Motor neuron (in vitro differentiated cells): ENCODE results near the gene ZNF821. TPM values are rescaled to one million over a fixed set of nuclear protein-coding genes. Genes with fewer than 3 reads are reported as not detected.
A peak's percentile ranks its signal among the peaks of the same experiment; 100 is the strongest.
"Not testable (repeated sequence)": the region's sequence is repeated elsewhere in the genome, so short reads cannot be mapped to it uniquely, and the experiment has no call there.

Source experiments
- ATAC-seq, 8 experiments: fragments of 200-7000 bp; cut with Tn5 transposase; replicated peaks in 6 of 8; 2 replicates each; pipeline ENCODE4 v1.8.0; 2021; ENCODE audit warnings: mild to moderate bottlenecking in 8 of 8, moderate library complexity in 8 of 8
- H3K27ac ChIP-seq, 2 donors: fragments of 250-450 bp; sonication (Bioruptor Pico); 2 replicates each; pipeline ENCODE4 v1.9.0; 2021; ENCODE audit warnings: antibody characterized with exemption in 2 of 2, mild to moderate bottlenecking in 2 of 2, moderate library complexity in 1 of 2
- H3K4me1 ChIP-seq, 2 donors: fragments of 250-450 bp; sonication (Bioruptor Pico); replicated peaks in 1 of 2; 2 replicates each; pipeline ENCODE4 v1.6.1; 2021; ENCODE audit warnings: antibody characterized with exemption in 2 of 2, mild to moderate bottlenecking in 2 of 2, moderate library complexity in 1 of 2
- H3K4me3 ChIP-seq, 5 donors: fragments of 250-450 bp; sonication (Bioruptor Pico); 2 replicates each; pipeline ENCODE4 v1.9.0; 2021; ENCODE audit warnings: antibody characterized with exemption in 5 of 5, mild to moderate bottlenecking in 5 of 5, moderate library complexity in 4 of 5
- WGBS, 10 experiments: fragments of 450-650 bp; shearing (Covaris generic); methylation state at CpG; one replicate each; pipeline ENCODE4 v1.0.0; 2022; 5-methylcytosine and 5-hydroxymethylcytosine counted together
- in situ Hi-C, 9 experiments: fragments of 400-800 bp; cut with MboI; loops; one replicate each; pipeline ENCODE4 v1.15.0; 2021; ENCODE audit warnings: low sequenced_read_pairs in 9 of 9, low pct_unique_long_range_greater_than_20kb in 2 of 9; ENCODE audit not compliant: unreplicated experiment in 9 of 9
- total RNA-seq, 8 experiments: library from RNA; unstranded; fragments of 300-600 nt; gene quantifications; 2 replicates each; pipeline versions ENCODE4 v1.2.3 to v1.2.4, GENCODE V29; 2022

The ZNF821 gene
- total RNA-seq, 8 experiments from 2014 or later: 3.2 to 28.6 (median 20.7) TPM

DNA sequence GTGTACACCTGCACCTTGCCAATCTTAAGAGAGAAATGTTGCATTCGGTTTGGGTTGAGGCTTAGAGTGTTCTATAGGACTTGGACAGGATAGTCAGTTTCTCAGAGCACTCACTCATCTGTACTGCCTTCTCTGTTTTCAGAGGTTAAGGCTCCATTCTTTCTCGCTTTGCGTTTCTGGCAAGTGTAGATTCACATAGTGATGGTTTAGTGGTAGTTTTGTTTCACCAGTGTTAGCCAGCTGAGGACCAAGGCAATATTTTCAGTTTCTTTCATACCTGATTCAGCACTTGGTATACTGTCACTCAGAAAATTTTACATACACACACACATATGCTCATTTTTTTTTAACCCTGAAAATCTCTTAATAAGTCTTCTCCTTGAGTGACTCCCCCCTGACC, 36.9 kb downstream of the ZNF821 start:
- in situ Hi-C loops: no loop called here
- Histone ChIP-seq H3K4me3 (peak overlapping the region; percentile 74 to 94 (median 87)), H3K4me1 (peaks cover 4 to 7% of the 10 kb centered on the region in 2 donors), H3K27ac (no peak overlapping the region)
- no peak for ATAC-seq
- WGBS, 10 experiments: 40 to 82% (median 63%) methylated on average over 2 to 3 of the region's 3 CpGs; no CpG with 5 or more reads in 4 of the 10 experiments

DNA sequence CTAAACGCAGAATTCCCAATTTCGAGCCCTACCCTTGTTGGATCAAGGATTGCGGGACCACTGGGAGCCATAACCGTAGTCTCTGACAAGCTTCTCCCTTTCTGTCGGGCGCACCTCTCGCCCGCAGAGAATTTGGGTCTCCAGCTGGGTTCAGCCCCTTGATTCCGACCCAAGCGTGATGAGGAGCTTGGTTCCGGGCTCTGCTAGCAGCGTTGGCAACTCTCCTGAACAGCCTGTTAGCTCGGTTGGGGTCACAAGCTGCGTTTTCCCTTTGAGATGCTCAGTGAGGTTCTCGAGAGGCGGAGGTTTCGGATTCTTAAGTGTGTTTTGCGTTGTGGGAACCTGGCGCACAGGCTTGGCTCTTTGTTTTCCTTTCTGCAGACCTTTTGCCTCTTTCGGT, 37.6 kb downstream of the ZNF821 start:
- peak in 2 of 8 experiments; percentile 4 for ATAC-seq
- 0 to 4% (median 0%) methylated on average over 1 to 10 of the region's 20 CpGs; no CpG with 5 or more reads in 3 of the 10 experiments for WGBS, 10 experiments
- in situ Hi-C loops: no loop called here
- Histone ChIP-seq H3K27ac (peak overlapping the region in 1 of 2 donors; percentile 53), H3K4me3 (peak overlapping the region; percentile 74 to 94 (median 87)), H3K4me1 (peaks cover 4 to 7% of the 10 kb centered on the region in 2 donors)

DNA sequence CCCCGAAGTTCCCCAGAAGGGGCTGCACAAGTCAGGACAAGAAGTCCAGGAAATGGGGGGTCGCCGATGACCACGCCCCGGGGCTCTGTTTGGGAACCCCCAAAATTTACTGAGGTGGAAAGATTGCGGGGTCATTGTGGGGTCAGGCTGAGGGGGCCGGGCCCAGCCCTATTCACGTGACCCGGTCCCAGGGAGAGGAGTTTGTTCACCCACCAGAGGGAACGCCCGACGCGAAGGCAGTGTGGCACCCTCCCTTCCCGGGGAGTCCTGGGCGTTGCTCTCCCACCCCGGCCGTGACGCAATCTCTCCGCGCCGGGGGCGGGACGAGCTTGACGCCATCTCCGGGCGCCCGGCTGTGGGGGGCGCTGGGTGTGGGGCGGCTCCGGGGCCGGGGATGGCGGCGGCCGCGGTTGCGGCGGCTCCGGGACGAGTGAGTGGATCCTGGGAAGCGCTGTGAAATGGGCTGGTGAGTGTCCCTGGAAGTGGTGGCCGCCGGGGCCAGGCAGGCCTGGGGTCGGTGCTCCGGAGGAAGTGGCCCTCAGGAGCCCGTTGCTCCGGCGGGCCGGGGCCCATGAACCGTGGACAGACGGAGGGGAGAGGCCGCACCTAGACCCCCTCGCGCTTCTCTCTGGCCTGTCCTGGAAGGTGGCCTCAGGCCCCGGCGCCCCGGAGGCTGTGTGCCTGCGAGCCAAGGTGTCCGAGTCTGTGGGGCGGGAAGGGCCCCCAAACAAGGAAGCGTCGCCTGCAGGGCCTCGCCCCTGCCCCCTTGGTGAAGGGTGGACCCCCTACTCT, 38.1 kb downstream of the ZNF821 start, which contains the start of gene ATXN1L:
TSS of gene ATXN1L (plus strand) at position 338 of the 792 bp plus-strand sequence. CDS start 3,765 bp downstream, outside the sequence.
- peaks cover 4 to 7% of the 10 kb centered on the region in 2 donors for H3K4me1 ChIP-seq
- peak; percentile 92 to 97 (median 96) for ATAC-seq
- H3K27ac ChIP-seq: peak within 1 kb of the TSS in 1 of 2 donors; percentile 53
- 0 to 10% (median 0%) methylated on average over 2 to 14 of the region's 62 CpGs; no CpG with 5 or more reads in 5 of the 10 experiments for WGBS, 10 experiments
- H3K4me3 ChIP-seq: peak within 1 kb of the TSS; percentile 74 to 94 (median 87)
- in situ Hi-C loops: no loop called here

GRCh38 chr16:71843572-71843971, 40.4 kb downstream of the ZNF821 start:
- Histone ChIP-seq H3K4me3 (no peak overlapping the region), H3K4me1 (peaks cover 4 to 7% of the 10 kb centered on the region in 2 donors), H3K27ac (no peak overlapping the region)
- ATAC-seq: no peak
- in situ Hi-C loops: no loop called here
- WGBS, 10 experiments: 14 to 79% (median 61%) methylated on average over 1 to 2 of the region's 2 CpGs; no CpG with 5 or more reads in 2 of the 10 experiments

- 17 to 69% (median 42%) methylated on average over 1 to 6 of the region's 7 CpGs; no CpG with 5 or more reads in 3 of the 10 experiments for WGBS, 10 experiments
- H3K27ac ChIP-seq: no peak overlapping the region
- ATAC-seq: peak in 3 of 8 experiments; percentile 92 to 96 (median 96)
These were observed 43.9 kb downstream of the ZNF821 start for GRCh38 chr16:71840052-71840451.

DNA sequence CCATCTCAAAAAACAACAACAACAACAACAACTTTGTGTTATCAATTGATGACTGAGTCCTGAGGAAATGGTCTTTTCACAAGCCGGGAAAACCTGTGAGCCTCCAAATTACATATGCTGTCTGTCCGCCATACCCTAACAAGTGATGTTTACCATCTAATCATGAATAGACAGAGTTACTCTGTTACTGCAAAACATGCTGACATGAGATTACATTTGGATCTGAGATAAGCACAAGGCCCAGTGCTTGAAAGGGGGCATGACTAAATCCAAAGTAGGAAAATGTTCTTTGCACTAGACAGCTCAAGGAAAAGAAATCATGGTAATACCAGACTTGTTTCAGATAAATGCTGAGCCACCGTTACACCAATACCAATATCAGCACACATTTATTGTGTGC, 46.8 kb downstream of the ZNF821 start:
- 86 to 100% (median 100%) methylated on average over 1 to 3 of the region's 3 CpGs; no CpG with 5 or more reads in 2 of the 10 experiments for WGBS, 10 experiments
- no peak for ATAC-seq
- no peak overlapping the region for H3K27ac ChIP-seq
- no peak overlapping the region for H3K4me3 ChIP-seq
- in situ Hi-C loops: no loop called here
- no peaks in the 10 kb centered on the region for H3K4me1 ChIP-seq

More at GRCh38 chr16:71840052-71840451, 43.9 kb downstream of the ZNF821 start:
- in situ Hi-C loops: no loop called here
- Histone ChIP-seq H3K4me1 (no peaks in the 10 kb centered on the region), H3K4me3 (no peak overlapping the region)

GRCh38 chr16:71834291-71834690, 49.7 kb downstream of the ZNF821 start:
- H3K4me1 ChIP-seq: no peaks in the 10 kb centered on the region
- in situ Hi-C loops: no loop called here
- ATAC-seq: no peak
- no peak overlapping the region for H3K4me3 ChIP-seq
- no peak overlapping the region for H3K27ac ChIP-seq
- 40 to 100% (median 93%) methylated on average over 1 to 3 of the region's 3 CpGs; no CpG with 5 or more reads in 2 of the 10 experiments for WGBS, 10 experiments

- WGBS, 10 experiments: 60 to 100% (median 83%) methylated on average over 1 to 2 of the region's 2 CpGs; no CpG with 5 or more reads in 1 of the 10 experiments
- H3K4me1 ChIP-seq, H3K4me3 ChIP-seq, in situ Hi-C loops, H3K27ac ChIP-seq, ATAC-seq: not testable (repeated sequence)
These were observed 51.9 kb downstream of the ZNF821 start for GRCh38 chr16:71832112-71832511.

GRCh38 chr16:71831698-71832097, 52.3 kb downstream of the ZNF821 start:
- ATAC-seq, H3K4me1 ChIP-seq, H3K4me3 ChIP-seq, H3K27ac ChIP-seq, in situ Hi-C loops: not testable (repeated sequence)
- WGBS, 10 experiments: 0 to 100% (median 85%) methylated on average over 1 to 3 of the region's 3 CpGs; no CpG with 5 or more reads in 1 of the 10 experiments

- in situ Hi-C loops: no loop called here
- H3K4me1 ChIP-seq: no peaks in the 10 kb centered on the region
- ATAC-seq: no peak
- no peak overlapping the region for H3K4me3 ChIP-seq
- no peak overlapping the region for H3K27ac ChIP-seq
- WGBS, 10 experiments: 13 to 100% (median 82%) methylated on average over 1 to 2 of the region's 2 CpGs; no CpG with 5 or more reads in 1 of the 10 experiments
These were observed 53.6 kb downstream of the ZNF821 start for GRCh38 chr16:71830359-71830758.

DNA sequence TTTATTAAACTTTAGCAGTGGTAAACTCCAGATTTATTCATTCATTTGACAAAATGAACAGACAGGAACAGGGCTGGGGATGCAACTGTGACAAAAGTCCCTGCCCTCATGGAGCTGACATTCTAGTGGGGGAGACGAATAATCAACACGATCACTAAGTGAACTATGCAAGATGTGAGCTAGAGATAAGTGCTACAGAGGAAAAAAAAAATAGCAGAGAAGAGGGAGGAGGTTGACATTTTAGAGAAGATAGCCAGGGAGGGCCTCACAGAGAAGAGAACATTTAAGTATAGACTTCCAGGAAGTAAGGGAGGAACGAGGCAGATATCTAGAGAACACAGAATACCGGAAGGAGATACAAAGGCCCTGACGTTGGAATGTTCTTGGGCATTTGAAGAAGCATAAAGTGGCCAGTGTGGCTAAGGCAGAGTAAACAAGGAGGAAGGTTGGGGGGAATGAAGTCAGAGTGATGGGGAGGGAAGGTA, 57.4 kb downstream of the ZNF821 start:
- no peak for ATAC-seq
- 46 to 92% (median 80%) methylated on average over 2 to 5 of the region's 5 CpGs; no CpG with 5 or more reads in 2 of the 10 experiments for WGBS, 10 experiments
- H3K4me3 ChIP-seq: no peak overlapping the region
- H3K4me1 ChIP-seq: no peaks in the 10 kb centered on the region
- no peak overlapping the region for H3K27ac ChIP-seq
- in situ Hi-C loops: no loop called here

GRCh38 chr16:71817155-71817500, 66.9 kb downstream of the ZNF821 start:
- peak overlapping the region; percentile 68 to 80 for H3K27ac ChIP-seq
- WGBS, 10 experiments: 8 to 100% (median 80%) methylated on average over 1 to 9 of the region's 10 CpGs
- in situ Hi-C loops: not testable (repeated sequence)

GRCh38 chr16:71811261-71811803, 72.7 kb downstream of the ZNF821 start:
- Histone ChIP-seq H3K4me1 (peaks cover 4 to 13% of the 10 kb centered on the region in 2 donors), H3K4me3 (no peak overlapping the region), H3K27ac (no peak overlapping the region)
- no peak for ATAC-seq
- 40 to 90% (median 78%) methylated on average over 1 to 5 of the region's 5 CpGs; no CpG with 5 or more reads in 3 of the 10 experiments for WGBS, 10 experiments
- in situ Hi-C loops: no loop called here

More at GRCh38 chr16:71817155-71817500, 66.9 kb downstream of the ZNF821 start:
- not testable (repeated sequence) for H3K4me3 ChIP-seq, H3K4me1 ChIP-seq
- ATAC-seq: peak in 1 of 8 experiments; percentile 67
